A549 (cell line): ENCODE data around the gene CXXC1. TPM values are rescaled to one million over a fixed set of nuclear protein-coding genes. Genes with fewer than 3 reads are reported as not detected.

ENCODE experiments used
- ATAC-seq, 2 experiments: fragments of 200-7000 bp in 1 of 2; fragments of >200 bp in 1 of 2; cut with Nextera tagmentation in 1 of 2; cut with Tn5 transposase in 1 of 2; 3 replicates each; pipeline versions ENCODE4 v1.8.0 to v1.9.1; 2018 to 2020; ENCODE audit warnings: mild to moderate bottlenecking in 1 of 2, moderate library complexity in 1 of 2
- CTCF ChIA-PET: fragments of 300-600 bp; sonication (Branson Sonifier 250); formaldehyde crosslinking; extraction: SDS; loops from one replicate; lab custom pipeline; 2021; ENCODE audit warnings: antibody characterized with exemption, inconsistent platforms; lab: Yijun Ruan, JAX
- POLR2A ChIA-PET: fragments of 350-600 bp; formaldehyde crosslinking; extraction: SDS; loops from one replicate; lab custom pipeline; 2021; ENCODE audit warnings: antibody characterized with exemption, inconsistent platforms; lab: Yijun Ruan, JAX
- DNase-seq, 2 experiments: peaks; one replicate each; pipeline versions ENCODE4 v3.0.0 to v3.0.0-alpha.2; 2011 to 2016; ENCODE audit warnings: low read depth in 1 of 2, low spot score in 1 of 2
- FAIRE-seq: peaks from 2 replicates; lab custom pipeline; 2011; peaks lifted over from hg19 to GRCh38; lab: Jason Lieb, UNC
- H3K27ac ChIP-seq, 2 experiments: fragments of >200 bp; sonication (Bioruptor Twin); formaldehyde crosslinking; 3 replicates each; pipeline ENCODE4 v1.5.1; 2016 to 2017
- H3K4me1 ChIP-seq: fragments of >200 bp; sonication (Bioruptor Twin); formaldehyde crosslinking; 3 replicates; pipeline ENCODE4 v1.6.1; 2016
- H3K4me2 ChIP-seq: fragments of >200 bp; sonication (Bioruptor Twin); formaldehyde crosslinking; 3 replicates; pipeline ENCODE4 v1.6.1; 2016
- H3K4me3 ChIP-seq: fragments of >200 bp; sonication (Bioruptor Twin); formaldehyde crosslinking; 3 replicates; pipeline ENCODE4 v1.5.1; 2016
- H3K9me3 ChIP-seq: fragments of >200 bp; sonication (Bioruptor Twin); formaldehyde crosslinking; 3 replicates; pipeline ENCODE4 v1.6.1; 2016
- CBX2 ChIP-seq: fragments of 200-600 bp; sonication (generic); IDR thresholded peaks from 2 replicates; pipeline ENCODE4 v1.6.1; 2016; ENCODE audit warnings: low read depth, mild to moderate bottlenecking, borderline replicate concordance
- CHD4 ChIP-seq: fragments of 200-600 bp; sonication (generic); IDR thresholded peaks from 2 replicates; pipeline ENCODE4 v1.6.1; 2016; ENCODE audit warnings: antibody characterized with exemption, mild to moderate bottlenecking, borderline replicate concordance
- EHF ChIP-seq: fragments of 250-450 bp; sonication (Bioruptor Pico); IDR thresholded peaks from 2 replicates; pipeline ENCODE4 v1.5.0; 2020; ENCODE audit warnings: mild to moderate bottlenecking
- EHMT2 ChIP-seq: fragments of 200-600 bp; sonication (generic); IDR thresholded peaks from 2 replicates; pipeline ENCODE4 v1.6.1; 2016; ENCODE audit warnings: antibody characterized with exemption, low read depth, mild to moderate bottlenecking, moderate library complexity
- FOXS1 ChIP-seq: fragments of 250-450 bp; sonication (Bioruptor Pico); IDR thresholded peaks from 2 replicates; pipeline ENCODE4 v1.5.0; 2020; ENCODE audit warnings: mild to moderate bottlenecking, moderate library complexity
- HOXB5 ChIP-seq: fragments of 250-450 bp; sonication (Bioruptor Pico); IDR thresholded peaks from 2 replicates; pipeline ENCODE4 v1.5.0; 2020; ENCODE audit warnings: mild to moderate bottlenecking, moderate library complexity
- MYC ChIP-seq: IDR thresholded peaks from 2 replicates; pipeline ENCODE4 v1.6.1; 2012; ENCODE audit warnings: mild to moderate bottlenecking, inconsistent platforms, low read length, improper control_type of control experiment, borderline replicate concordance
- NPAS2 ChIP-seq: fragments of 250-450 bp; sonication (Bioruptor Pico); IDR thresholded peaks from 2 replicates; pipeline ENCODE4 v1.8.0; 2022; ENCODE audit warnings: mild to moderate bottlenecking, moderate library complexity, borderline replicate concordance
- POLR2AphosphoS2 ChIP-seq: conservative IDR thresholded peaks from 2 replicates; pipeline ENCODE4 v1.6.1; 2012; ENCODE audit warnings: low read length, improper control_type of control experiment, inconsistent platforms
- RCOR1 ChIP-seq: fragments of 150-350 bp; IDR thresholded peaks from 2 replicates; pipeline ENCODE4 v1.6.1; 2014; ENCODE audit warnings: antibody characterized with exemption, low read length, low read depth
- SMC3 ChIP-seq: fragments of >200 bp; sonication (Bioruptor Twin); formaldehyde crosslinking; IDR thresholded peaks from 3 replicates; pipeline ENCODE4 v1.6.1; 2018; ENCODE audit warnings: inconsistent platforms
- SREBF2 ChIP-seq: fragments of 450-650 bp; IDR thresholded peaks from 2 replicates; pipeline ENCODE4 v1.6.1; 2014; ENCODE audit warnings: mild to moderate bottlenecking, moderate library complexity
- TFCP2L1 ChIP-seq: fragments of 250-450 bp; sonication (Bioruptor Pico); IDR thresholded peaks from 2 replicates; pipeline ENCODE4 v1.5.0; 2021; ENCODE audit warnings: mild to moderate bottlenecking
- ZNF302 ChIP-seq: fragments of 250-450 bp; sonication (Bioruptor Pico); IDR thresholded peaks from 2 replicates; pipeline ENCODE4 v1.9.0; 2021; ENCODE audit warnings: inconsistent platforms, mild to moderate bottlenecking, moderate library complexity
- WGBS: methylation state at CpG from one replicate; pipeline ENCODE4 v1.1.6; 2017; ENCODE audit errors: missing lambda C conversion rate; 5-methylcytosine and 5-hydroxymethylcytosine counted together
- polyA plus RNA-seq, 4 experiments: library from polyadenylated mRNA; depleted of rRNA in 3 of 4; stranded (reverse); fragments of >200 nt; fragmentation: RNase III in 1 of 4; extraction: RNeasy Plus Mini Kit Qiagen cat#74134 plus additional on column Dnase treatment in 1 of 4; gene quantifications; 2 replicates in 3 of 4; 3 replicates in 1 of 4; pipeline ENCODE4 v1.2.3, GENCODE V29; 2011 to 2017
- TF ChIP-seq, protein P1 (sequence below): IDR thresholded peaks from 2 replicates; pipeline ENCODE4 v1.6.1; 2012; ENCODE audit warnings: low read depth, borderline replicate concordance
- TF ChIP-seq, protein P2 (sequence below): fragments of 150-350 bp; IDR thresholded peaks from 2 replicates; pipeline ENCODE4 v1.6.1; 2014; ENCODE audit warnings: low read depth, mild to moderate bottlenecking, low read length
- TF ChIP-seq, protein P3 (sequence below): fragments of >200 bp; sonication (Bioruptor Twin); formaldehyde crosslinking; IDR thresholded peaks from 3 replicates; pipeline ENCODE4 v1.5.1; 2016
- TF ChIP-seq, protein P4 (sequence below): fragments of 200-600 bp; sonication (generic); IDR thresholded peaks from 2 replicates; pipeline ENCODE4 v1.6.1; 2016; ENCODE audit warnings: antibody characterized with exemption, mild to moderate bottlenecking, moderate library complexity
- TF ChIP-seq, protein P5 (sequence below): fragments of >200 bp; sonication (Bioruptor Twin); formaldehyde crosslinking; IDR thresholded peaks from 3 replicates; pipeline ENCODE4 v1.6.1; 2016
- TF ChIP-seq, protein P6 (sequence below): fragments of 250-450 bp; sonication (Bioruptor Pico); IDR thresholded peaks from 2 replicates; pipeline ENCODE4 v1.5.0; 2021; ENCODE audit warnings: mild to moderate bottlenecking, moderate library complexity, borderline replicate concordance

CXXC1 gene
- polyA plus RNA-seq, 2 of the 4 experiments (the other 2 are of a cell fraction), result 21.2 to 54.3 TPM

DNA sequence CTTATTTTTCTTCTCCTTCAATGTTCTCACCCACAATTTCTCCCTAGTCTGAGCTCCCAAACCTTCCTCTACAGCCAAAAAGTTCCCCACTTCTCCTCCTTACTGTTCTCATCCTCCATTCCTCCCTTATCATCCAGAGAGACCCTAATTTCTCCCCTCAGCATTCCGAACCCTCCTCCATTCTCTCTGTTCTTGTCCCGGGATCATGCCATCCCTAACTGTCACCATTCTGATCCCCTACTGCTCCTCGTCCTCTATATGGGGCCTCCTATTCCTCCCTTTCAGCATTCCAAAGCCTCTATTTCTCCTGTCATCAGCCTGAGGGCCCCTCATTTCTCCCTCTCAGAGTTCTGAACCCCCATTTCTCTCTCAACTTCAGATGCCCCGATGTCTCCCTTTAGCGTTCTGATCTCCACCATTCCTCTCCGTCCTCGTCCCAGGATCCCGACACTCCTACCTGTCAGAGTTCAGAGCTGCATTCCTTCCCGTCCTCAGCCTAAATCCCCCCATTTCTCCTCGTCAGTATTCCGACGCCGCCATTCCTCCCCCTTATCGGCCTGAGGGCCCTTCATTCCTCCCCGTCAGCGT, 6.7 kb downstream of the CXXC1 start:
- Histone ChIP-seq H3K4me1 (peaks cover 26% of the 10 kb centered on the region; the same call in 2 of the 3 replicates), H3K4me2 (peak overlapping the region; percentile 90), H3K4me3 (peak overlapping the region; percentile 87), H3K27ac (peak overlapping the region; percentile 92 to 95), H3K9me3 (no peaks in the 10 kb centered on the region)
- FAIRE-seq (no peak), ATAC-seq (no peak), DNase-seq (no peak)
- TF ChIP-seq, protein P1, sequence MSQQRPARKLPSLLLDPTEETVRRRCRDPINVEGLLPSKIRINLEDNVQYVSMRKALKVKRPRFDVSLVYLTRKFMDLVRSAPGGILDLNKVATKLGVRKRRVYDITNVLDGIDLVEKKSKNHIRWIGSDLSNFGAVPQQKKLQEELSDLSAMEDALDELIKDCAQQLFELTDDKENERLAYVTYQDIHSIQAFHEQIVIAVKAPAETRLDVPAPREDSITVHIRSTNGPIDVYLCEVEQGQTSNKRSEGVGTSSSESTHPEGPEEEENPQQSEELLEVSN, result no peak
- no peak for TF ChIP-seq SREBF2
- no peak for TF ChIP-seq MYC
- TF ChIP-seq EHF (CRISPR knock-in tag), result no peak
- no peak for TF ChIP-seq TFCP2L1 (CRISPR knock-in tag)
- no peak for TF ChIP-seq HOXB5 (CRISPR knock-in tag)
- TF ChIP-seq, protein P2, sequence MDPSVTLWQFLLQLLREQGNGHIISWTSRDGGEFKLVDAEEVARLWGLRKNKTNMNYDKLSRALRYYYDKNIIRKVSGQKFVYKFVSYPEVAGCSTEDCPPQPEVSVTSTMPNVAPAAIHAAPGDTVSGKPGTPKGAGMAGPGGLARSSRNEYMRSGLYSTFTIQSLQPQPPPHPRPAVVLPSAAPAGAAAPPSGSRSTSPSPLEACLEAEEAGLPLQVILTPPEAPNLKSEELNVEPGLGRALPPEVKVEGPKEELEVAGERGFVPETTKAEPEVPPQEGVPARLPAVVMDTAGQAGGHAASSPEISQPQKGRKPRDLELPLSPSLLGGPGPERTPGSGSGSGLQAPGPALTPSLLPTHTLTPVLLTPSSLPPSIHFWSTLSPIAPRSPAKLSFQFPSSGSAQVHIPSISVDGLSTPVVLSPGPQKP, result no peak
- no peak for TF ChIP-seq CHD4
- no peak for TF ChIP-seq SMC3
- TF ChIP-seq, protein P3, sequence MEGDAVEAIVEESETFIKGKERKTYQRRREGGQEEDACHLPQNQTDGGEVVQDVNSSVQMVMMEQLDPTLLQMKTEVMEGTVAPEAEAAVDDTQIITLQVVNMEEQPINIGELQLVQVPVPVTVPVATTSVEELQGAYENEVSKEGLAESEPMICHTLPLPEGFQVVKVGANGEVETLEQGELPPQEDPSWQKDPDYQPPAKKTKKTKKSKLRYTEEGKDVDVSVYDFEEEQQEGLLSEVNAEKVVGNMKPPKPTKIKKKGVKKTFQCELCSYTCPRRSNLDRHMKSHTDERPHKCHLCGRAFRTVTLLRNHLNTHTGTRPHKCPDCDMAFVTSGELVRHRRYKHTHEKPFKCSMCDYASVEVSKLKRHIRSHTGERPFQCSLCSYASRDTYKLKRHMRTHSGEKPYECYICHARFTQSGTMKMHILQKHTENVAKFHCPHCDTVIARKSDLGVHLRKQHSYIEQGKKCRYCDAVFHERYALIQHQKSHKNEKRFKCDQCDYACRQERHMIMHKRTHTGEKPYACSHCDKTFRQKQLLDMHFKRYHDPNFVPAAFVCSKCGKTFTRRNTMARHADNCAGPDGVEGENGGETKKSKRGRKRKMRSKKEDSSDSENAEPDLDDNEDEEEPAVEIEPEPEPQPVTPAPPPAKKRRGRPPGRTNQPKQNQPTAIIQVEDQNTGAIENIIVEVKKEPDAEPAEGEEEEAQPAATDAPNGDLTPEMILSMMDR, result no peak
- TF ChIP-seq, protein P4, sequence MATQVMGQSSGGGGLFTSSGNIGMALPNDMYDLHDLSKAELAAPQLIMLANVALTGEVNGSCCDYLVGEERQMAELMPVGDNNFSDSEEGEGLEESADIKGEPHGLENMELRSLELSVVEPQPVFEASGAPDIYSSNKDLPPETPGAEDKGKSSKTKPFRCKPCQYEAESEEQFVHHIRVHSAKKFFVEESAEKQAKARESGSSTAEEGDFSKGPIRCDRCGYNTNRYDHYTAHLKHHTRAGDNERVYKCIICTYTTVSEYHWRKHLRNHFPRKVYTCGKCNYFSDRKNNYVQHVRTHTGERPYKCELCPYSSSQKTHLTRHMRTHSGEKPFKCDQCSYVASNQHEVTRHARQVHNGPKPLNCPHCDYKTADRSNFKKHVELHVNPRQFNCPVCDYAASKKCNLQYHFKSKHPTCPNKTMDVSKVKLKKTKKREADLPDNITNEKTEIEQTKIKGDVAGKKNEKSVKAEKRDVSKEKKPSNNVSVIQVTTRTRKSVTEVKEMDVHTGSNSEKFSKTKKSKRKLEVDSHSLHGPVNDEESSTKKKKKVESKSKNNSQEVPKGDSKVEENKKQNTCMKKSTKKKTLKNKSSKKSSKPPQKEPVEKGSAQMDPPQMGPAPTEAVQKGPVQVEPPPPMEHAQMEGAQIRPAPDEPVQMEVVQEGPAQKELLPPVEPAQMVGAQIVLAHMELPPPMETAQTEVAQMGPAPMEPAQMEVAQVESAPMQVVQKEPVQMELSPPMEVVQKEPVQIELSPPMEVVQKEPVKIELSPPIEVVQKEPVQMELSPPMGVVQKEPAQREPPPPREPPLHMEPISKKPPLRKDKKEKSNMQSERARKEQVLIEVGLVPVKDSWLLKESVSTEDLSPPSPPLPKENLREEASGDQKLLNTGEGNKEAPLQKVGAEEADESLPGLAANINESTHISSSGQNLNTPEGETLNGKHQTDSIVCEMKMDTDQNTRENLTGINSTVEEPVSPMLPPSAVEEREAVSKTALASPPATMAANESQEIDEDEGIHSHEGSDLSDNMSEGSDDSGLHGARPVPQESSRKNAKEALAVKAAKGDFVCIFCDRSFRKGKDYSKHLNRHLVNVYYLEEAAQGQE, result no peak
- TF ChIP-seq EHMT2, result no peak
- no peak for TF ChIP-seq ZNF302 (CRISPR knock-in tag)
- TF ChIP-seq, protein P5, sequence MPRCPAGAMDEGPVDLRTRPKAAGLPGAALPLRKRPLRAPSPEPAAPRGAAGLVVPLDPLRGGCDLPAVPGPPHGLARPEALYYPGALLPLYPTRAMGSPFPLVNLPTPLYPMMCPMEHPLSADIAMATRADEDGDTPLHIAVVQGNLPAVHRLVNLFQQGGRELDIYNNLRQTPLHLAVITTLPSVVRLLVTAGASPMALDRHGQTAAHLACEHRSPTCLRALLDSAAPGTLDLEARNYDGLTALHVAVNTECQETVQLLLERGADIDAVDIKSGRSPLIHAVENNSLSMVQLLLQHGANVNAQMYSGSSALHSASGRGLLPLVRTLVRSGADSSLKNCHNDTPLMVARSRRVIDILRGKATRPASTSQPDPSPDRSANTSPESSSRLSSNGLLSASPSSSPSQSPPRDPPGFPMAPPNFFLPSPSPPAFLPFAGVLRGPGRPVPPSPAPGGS, result no peak
- TF ChIP-seq, protein P6, sequence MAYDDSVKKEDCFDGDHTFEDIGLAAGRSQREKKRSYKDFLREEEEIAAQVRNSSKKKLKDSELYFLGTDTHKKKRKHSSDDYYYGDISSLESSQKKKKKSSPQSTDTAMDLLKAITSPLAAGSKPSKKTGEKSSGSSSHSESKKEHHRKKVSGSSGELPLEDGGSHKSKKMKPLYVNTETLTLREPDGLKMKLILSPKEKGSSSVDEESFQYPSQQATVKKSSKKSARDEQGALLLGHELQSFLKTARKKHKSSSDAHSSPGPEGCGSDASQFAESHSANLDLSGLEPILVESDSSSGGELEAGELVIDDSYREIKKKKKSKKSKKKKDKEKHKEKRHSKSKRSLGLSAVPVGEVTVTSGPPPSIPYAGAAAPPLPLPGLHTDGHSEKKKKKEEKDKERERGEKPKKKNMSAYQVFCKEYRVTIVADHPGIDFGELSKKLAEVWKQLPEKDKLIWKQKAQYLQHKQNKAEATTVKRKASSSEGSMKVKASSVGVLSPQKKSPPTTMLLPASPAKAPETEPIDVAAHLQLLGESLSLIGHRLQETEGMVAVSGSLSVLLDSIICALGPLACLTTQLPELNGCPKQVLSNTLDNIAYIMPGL, result no peak
- no peak for TF ChIP-seq NPAS2
- TF ChIP-seq CBX2, result no peak
- no peak for TF ChIP-seq FOXS1
- no peak for TF ChIP-seq RCOR1
- TF ChIP-seq POLR2AphosphoS2, result no peak
- ChIA-PET POLR2A (interaction anchor here (1.2 to 1.5 kb wide), 3 partner anchors 14 to 94 kb away, joined by 5 to 14 read pairs (median 10); partner anchors contain the start of genes CFAP53 and SKA1), CTCF (interaction anchor here (1.2 to 1.4 kb wide), 2 partner anchors 9 to 12 kb away, joined by 5 read pairs; no protein-coding TSS in a partner anchor)
- under 1% methylated on average over 16 of the region's 16 CpGs for WGBS
